DOHH2 (cell line): ENCODE results near the gene PDZRN4.

ENCODE experiments used
- EZH2phosphoT487 ChIP-seq: fragments of 200-600 bp; sonication (generic); IDR thresholded peaks from 2 replicates; pipeline ENCODE4 v1.6.1; 2017; ENCODE audit warnings: borderline replicate concordance, mild to moderate bottlenecking, antibody characterized with exemption, low read length, moderate library complexity, mixed read lengths
- TF ChIP-seq, protein P1 (sequence below): fragments of 200-600 bp; sonication (generic); IDR thresholded peaks from one replicate; pipeline ENCODE4 v1.5.1; 2014; ENCODE audit warnings: antibody characterized with exemption, mild to moderate bottlenecking, low read depth, low read length; ENCODE audit not compliant: poor library complexity, severe bottlenecking

DNA sequence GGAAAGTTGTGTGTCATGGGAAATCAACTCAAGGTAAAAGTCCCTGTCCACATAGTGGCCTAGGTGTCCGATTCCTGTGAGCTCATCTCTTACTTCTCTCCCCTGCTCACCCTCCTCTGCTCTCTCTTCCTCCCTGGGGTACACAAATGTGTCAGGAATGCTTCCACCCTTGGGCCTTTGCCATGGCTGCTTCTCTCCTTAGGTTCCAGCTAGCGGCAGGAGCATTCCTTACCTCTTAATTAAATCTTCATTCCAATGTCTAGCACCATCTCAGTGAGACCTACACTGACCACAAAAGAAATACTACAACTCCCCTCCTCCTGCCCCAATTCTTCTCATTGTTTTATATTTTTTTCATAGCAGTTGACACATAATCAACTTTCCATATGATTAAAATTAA, 298.6 kb downstream of the PDZRN4 start:
- TF ChIP-seq, protein P1, sequence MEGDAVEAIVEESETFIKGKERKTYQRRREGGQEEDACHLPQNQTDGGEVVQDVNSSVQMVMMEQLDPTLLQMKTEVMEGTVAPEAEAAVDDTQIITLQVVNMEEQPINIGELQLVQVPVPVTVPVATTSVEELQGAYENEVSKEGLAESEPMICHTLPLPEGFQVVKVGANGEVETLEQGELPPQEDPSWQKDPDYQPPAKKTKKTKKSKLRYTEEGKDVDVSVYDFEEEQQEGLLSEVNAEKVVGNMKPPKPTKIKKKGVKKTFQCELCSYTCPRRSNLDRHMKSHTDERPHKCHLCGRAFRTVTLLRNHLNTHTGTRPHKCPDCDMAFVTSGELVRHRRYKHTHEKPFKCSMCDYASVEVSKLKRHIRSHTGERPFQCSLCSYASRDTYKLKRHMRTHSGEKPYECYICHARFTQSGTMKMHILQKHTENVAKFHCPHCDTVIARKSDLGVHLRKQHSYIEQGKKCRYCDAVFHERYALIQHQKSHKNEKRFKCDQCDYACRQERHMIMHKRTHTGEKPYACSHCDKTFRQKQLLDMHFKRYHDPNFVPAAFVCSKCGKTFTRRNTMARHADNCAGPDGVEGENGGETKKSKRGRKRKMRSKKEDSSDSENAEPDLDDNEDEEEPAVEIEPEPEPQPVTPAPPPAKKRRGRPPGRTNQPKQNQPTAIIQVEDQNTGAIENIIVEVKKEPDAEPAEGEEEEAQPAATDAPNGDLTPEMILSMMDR = no peak
- no peak for TF ChIP-seq EZH2phosphoT487
